ENCODE results near the gene NCOA5.

The NCOA5 gene

GRCh38 chr20:46089417-46090388 lies at the start of gene NCOA5:
Gene NCOA5, minus strand, starts transcription at chr20:46089962. Its CDS starts 10,538 bp downstream, at chr20:46079424.
- peak; percentile 99 for DNase-seq (ENCODE audit: low spot score)

- DNase-seq (ENCODE audit: low spot score): no peak
These were observed 49.6 kb upstream of the NCOA5 start for GRCh38 chr20:46139266-46139889.

DNA sequence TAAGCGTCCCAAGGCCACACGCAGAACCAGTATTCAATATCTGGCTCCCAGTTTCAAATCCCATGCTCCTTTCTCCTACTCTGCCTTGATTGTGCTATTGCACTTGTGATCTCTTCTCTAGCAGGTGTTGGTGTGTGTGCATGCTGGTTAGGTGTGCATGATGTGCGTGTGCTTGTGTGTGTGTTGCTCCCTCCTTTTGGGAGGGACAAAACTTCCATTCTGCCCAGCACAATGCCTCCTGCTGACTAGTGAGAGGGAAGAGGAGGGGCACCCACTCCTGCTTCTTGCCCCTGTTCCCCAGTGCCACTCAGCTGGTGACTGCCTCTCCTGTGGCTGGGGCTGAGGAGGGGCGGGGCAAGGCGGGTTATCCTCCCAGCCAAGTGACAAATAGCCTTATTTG lies 48.1 kb upstream of the NCOA5 start:
- no peak for DNase-seq (ENCODE audit: low spot score)

GRCh38 chr20:46135856-46136633 lies 46.3 kb upstream of the NCOA5 start:
- DNase-seq (ENCODE audit: low spot score): no peak

DNA sequence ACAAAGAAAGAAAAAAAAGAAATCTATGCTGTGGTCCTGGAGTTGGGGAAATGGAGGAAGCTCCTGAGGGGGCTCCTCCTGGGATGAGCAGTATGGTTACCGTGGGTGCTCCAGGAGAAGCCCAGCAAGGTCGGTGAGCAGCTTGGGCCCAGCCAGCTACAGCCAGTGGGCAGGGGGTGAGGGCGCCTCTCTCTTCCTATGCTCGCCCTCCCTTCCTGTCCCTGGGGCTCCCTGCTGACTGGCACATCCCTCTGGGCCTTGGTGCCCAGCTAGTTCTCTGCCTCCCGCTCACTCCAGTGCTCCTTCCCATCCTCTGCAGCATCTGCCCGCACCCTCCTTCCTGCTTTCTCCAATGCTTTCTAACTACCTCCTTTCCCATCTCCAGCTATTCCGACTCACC lies 45.0 kb upstream of the NCOA5 start:
- DNase-seq (ENCODE audit: low spot score): no peak

- no peak for DNase-seq (ENCODE audit: low spot score)
These were observed 44.3 kb upstream of the NCOA5 start for GRCh38 chr20:46133886-46134654.

DNA sequence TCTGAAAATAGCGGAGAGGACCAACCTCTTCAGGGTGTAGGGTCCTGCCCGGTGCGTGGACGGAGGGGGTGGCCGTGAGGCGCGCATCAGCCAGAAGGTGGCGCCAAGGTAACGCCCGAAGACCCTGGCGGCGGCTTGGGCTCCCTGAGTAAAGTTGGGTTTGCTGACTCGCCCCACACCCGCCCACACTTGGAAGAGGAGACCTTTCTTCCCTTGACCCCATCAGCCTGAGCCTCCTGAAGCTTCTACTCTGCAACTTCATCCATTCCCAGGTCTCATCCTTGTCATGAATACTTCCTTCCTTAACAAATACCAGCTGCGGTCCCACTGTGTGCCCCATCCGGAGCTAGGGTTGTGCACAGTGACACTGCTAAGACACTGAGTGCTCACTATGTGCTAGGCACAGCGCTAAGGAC lies 43.0 kb upstream of the NCOA5 start:
- peak; percentile 87 for DNase-seq (ENCODE audit: low spot score)

- DNase-seq (ENCODE audit: low spot score): no peak
These were observed 41.6 kb upstream of the NCOA5 start for GRCh38 chr20:46131396-46131795.

DNA sequence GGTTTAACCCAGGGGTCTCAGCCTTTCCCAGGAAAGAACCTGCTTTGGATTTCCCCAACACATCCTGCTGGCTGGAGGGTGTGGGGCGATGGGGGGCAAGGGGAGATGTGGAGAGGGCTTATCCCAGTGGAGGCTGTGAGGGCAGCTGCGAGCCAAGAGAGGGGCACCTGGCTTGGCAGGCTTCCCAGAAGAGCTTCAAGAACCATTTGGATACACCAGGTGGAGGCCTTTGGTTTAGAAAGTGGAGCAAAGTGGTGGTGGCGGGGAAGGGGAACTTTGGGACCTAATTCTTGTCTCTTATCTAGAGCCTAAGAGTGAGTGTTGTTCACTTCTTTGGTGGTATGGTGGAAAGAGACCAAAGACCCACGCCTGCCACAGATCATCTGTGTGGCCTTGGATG lies 40.8 kb upstream of the NCOA5 start:
- no peak for DNase-seq (ENCODE audit: low spot score)

DNA sequence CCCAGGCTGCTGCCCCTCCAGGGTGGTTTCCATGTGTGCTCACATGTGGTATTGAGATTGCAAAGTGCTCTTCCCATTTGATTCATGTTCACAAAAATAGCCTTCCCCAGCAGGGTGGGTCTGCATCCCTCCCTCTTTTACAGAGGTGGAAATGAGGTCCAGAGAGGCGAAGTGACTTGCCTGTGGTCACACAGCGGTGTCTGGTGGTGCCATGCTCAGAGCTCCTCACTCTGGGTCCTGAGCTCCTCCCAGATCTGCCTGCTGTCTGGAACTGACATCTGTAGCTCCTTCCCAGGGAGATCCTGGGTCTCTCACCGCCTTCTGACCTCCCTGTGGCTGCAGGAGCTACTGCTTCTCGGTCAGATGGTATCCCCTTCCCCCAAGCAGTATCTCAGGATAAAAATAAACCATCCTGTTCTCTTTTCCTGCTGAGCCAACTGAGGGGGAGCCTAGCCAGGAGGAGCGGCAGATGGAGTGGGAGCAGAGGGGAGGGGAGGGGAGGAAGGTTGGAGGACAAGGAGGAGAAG lies 40.3 kb upstream of the NCOA5 start:
- DNase-seq (ENCODE audit: low spot score): no peak

DNA sequence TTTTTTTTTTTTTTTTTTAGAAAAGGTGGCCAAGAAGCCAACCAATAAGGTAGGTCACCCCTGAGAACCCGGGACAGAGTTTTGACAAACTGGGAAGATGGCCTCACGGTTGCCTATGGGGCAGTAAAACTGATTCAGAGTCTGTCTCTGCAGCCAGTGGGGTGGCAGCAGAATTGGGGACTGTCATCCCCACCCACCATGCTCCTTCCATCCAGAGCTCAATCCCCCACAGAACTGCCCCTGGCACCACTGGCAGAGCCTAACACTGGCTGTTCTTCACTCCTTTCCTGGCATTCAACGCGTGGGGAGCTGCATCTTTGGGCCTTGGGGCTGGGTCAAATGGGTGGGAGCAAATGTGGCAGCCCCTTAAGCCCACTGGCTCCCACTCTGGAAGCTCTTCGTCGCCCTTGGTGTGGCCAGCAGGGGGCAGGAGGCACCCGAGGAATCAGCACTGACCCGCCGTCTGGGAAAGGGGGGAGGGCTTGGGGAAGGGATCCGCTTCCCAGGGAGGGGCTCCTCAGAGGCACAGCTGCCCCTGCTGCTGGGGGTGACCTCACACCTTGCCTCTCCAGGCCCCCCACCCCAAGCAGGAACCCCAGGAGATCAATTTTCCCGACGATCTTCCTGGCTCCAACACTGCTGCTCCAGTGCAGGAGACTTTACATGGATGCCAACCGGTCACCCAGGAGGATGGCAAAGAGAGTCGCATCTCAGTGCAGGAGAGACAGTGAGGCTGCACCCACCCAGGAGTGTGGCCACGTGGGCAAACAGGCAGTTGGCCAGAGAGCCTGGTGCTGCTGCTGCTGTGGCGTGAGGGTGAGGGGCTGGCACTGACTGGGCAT lies 38.8 kb upstream of the NCOA5 start:
- DNase-seq (ENCODE audit: low spot score): peak; percentile 70

- no peak for DNase-seq (ENCODE audit: low spot score)
These were observed 37.7 kb upstream of the NCOA5 start for GRCh38 chr20:46127396-46128010.

- no peak for DNase-seq (ENCODE audit: low spot score)
These were observed 36.8 kb upstream of the NCOA5 start for GRCh38 chr20:46126440-46127056.

DNA sequence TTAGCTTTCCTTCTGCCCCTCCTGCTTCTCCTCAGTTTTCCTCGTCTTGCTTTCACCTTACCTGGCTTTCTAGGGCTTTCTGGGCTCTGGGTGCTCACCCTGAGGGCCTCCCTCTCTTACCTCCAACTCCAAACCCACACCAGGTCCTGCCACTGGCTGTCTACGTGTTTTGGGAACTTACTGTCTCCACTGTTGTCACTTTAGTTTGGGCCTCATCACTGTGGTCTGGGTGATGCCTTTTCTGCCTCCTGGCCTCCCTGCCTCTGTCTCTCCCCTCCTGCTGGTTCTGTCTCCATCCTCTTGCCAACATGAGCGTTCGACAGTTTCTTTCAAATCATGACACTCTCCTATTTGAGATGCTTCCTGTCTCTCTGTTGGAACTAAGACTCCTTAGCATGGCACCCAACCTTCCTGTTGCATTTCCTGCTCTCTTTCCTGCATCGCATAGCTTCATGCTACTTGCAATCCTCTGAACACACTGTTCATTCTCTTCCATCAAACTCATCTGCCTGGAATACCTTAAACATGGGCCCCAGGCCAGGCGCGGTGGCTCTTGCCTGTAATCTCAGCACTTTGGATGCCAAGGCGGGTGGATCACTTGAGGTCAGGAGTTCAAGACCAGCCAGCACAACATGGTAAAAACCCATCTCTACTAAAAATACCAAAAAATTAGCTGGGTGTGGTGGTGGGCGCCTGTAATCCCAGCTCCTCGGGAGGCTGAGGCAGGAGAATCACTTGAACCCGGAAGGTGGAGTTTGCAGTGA lies 33.9 kb upstream of the NCOA5 start:
- DNase-seq (ENCODE audit: low spot score): no peak

DNA sequence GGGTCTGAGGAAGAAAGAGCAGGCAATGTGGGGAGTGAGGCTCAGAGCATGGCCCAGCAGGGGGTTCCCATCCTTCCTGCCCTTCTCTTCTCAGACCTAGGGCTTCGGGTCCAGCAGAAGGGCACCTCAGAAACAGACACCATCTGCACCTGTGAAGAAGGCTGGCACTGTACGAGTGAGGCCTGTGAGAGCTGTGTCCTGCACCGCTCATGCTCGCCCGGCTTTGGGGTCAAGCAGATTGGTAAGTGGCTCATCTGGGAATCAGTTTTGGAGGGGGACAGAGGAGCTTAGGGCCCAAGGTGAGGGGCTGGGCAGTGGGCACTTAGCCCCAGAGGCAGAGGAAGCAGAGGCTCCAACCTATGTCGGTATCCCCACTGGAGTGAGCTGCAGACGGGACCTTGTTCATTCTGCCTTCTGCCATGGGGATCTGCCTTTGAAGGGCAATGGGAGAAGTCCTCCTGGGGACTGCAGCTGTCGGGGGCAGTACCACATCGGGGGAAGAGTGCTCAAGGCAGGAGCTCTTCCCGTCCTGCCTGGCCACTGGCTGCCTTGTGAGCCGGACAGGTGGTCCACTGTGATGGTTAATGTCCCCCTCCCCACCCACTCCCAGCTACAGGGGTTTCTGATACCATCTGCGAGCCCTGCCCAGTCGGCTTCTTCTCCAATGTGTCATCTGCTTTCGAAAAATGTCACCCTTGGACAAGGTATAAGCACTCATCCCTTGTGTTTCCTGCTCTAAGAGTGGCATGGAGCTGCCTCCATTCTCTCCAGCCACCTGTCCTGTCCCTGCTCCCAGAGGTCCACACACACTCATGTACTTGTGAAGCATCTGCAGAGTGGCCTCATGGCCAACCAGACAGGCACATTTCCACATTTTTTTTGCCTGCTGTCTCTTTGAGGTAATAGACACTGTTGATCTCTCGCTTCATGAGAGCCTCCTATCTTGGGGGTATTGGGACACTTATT lies 33.0 kb upstream of the NCOA5 start:
- DNase-seq (ENCODE audit: low spot score): no peak

DNA sequence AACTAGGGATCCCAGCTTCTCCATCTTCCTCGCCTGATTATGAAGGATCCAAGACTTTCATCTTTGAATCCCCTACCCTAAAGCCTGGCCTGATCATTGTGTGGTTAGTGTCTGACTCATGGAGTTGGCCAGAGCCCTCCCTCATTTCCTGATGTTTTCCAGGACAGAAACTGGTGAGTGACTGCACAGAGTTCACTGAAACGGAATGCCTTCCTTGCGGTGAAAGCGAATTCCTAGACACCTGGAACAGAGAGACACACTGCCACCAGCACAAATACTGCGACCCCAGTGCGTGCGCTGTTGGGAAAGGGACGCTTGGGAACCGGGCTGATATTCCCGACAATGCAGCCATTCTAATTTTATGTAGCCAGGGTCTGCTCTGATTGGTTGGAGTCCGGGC lies 32.3 kb upstream of the NCOA5 start:
- peak; percentile 47 for DNase-seq (ENCODE audit: low spot score)

DNA sequence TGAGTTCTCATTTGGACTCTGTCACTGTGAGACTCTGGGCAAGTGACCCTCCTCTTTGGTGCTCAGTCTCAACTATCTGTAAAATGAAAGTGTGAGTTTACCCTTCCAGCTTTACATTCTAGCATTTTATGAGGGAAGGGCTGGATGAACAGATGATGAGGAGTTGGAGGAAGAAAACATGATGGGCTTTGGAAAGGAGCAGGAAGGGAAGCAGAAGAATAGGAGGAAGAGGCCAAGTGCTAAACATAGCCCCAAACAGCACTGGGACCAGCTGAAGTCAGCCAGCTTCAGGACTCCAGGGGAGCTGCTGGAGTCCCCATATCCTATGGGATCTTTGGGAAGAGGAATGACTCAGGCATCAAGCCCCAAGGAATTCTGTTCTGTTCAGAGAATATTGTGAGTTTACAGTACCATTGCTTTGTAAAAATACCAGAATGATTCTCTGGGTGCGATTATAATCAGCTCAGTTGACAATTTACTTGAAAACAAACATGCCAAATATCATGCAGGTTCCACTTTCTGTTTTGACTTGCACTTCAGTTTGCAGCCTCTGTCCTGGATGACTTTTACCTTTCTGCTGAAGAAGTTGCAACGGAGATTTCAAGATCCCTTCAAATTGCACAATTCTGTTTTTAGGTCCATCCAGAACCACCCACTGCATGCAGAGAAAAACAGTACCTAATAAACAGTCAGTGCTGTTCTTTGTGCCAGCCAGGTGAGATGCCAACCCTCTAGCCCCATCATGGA lies 31.6 kb upstream of the NCOA5 start:
- DNase-seq (ENCODE audit: low spot score): no peak

All from AG20443 (cell line).